SK-N-DZ (cell line): ENCODE data around the gene NAA10.
A peak's percentile ranks its signal among the peaks of the same experiment; 100 is the strongest.

Source experiments
- DNase-seq: peaks from one replicate; pipeline ENCODE4 v3.0.0-alpha.2; 2015; ENCODE audit warnings: low spot score
- small RNA-seq, 2 experiments: library from RNA; depleted of rRNA; stranded (forward); fragments of <200 nt; gene quantifications; one replicate each; pipeline ENCODE3, GENCODE V24; 2014

Gene NAA10

GRCh38 chrX:153884590-153884989, 50.2 kb downstream of the NAA10 start:
- DNase-seq, result no peak

- no peak for DNase-seq
These were observed 50.7 kb downstream of the NAA10 start for GRCh38 chrX:153884136-153884535.

- peak; percentile 61 for DNase-seq
These were observed 51.5 kb downstream of the NAA10 start for GRCh38 chrX:153883163-153883843.

- DNase-seq, result no peak
These were observed 52.3 kb downstream of the NAA10 start for GRCh38 chrX:153882557-153882956.

GRCh38 chrX:153882086-153882498, 52.7 kb downstream of the NAA10 start:
- DNase-seq, result no peak

- DNase-seq, result no peak
These were observed 53.6 kb downstream of the NAA10 start for GRCh38 chrX:153881281-153881680.

GRCh38 chrX:153880440-153880815, 54.4 kb downstream of the NAA10 start:
- no peak for DNase-seq

GRCh38 chrX:153879741-153880439, 54.9 kb downstream of the NAA10 start:
- DNase-seq, result no peak

Small RNA genes lying within 50 kb of the gene (small RNA-seq; reads per million reads assigned to genes)
- gene MIR3202-1, result 0 to 0.04 reads per million in 2 experiments
